ENCODE data around the gene AOPEP.

The AOPEP gene

GRCh38 chr9:94783928-94784327, 57.4 kb downstream of the AOPEP start:
- no peak overlapping the region for H3K4me3 ChIP-seq (ENCODE audit: insufficient read depth, low read length, poor library complexity, severe bottlenecking)
- H3K9me2 ChIP-seq (replicated peaks; ENCODE audit: insufficient read depth, low read length): no peaks in the 10 kb centered on the region
- no peaks in the 10 kb centered on the region for H3F3A ChIP-seq (ENCODE audit: insufficient read depth)
- TF ChIP-seq EZH2phosphoT487 (conservative IDR thresholded peaks at IDR 0.05; ENCODE audit: low read length): no peak
- no peak for TF ChIP-seq CTCF (IDR thresholded peaks at IDR 0.05; ENCODE audit: insufficient read depth, low read length, poor library complexity, severe bottlenecking)
- H3K36me3 ChIP-seq (ENCODE audit: low read length): no peaks in the 10 kb centered on the region
- peak overlapping the region; percentile 29 for H3K4me2 ChIP-seq (ENCODE audit: low read depth, low read length, poor library complexity, severe bottlenecking)
- 0 out of 2 replicates have a peak overlapping the region, but pooled peaks have one; percentile 8 for H3K9ac ChIP-seq (ENCODE audit: low read length)
- H3K27me3 ChIP-seq (ENCODE audit: low read length): no peaks in the 10 kb centered on the region
- H4K20me1 ChIP-seq (ENCODE audit: low read depth, low read length): no peaks in the 10 kb centered on the region
- no peaks in the 10 kb centered on the region for H3K9me3 ChIP-seq (ENCODE audit: insufficient read depth, low read length)
- H3K79me2 ChIP-seq (ENCODE audit: insufficient read depth, low read length): no peaks in the 10 kb centered on the region
- no peak overlapping the region for H2AFZ ChIP-seq (ENCODE audit: low read depth, low read length, severe bottlenecking)
- H3K27ac ChIP-seq (ENCODE audit: low read depth, low read length): peak overlapping the region; percentile 59

- no peak overlapping the region; the same call in 1 of the 2 replicates for H3K9ac ChIP-seq (ENCODE audit: low read length)
- H3K27ac ChIP-seq (ENCODE audit: low read depth, low read length): no peak overlapping the region
- H2AFZ ChIP-seq (ENCODE audit: low read depth, low read length, severe bottlenecking): no peak overlapping the region
- H3K36me3 ChIP-seq (ENCODE audit: low read length): no peaks in the 10 kb centered on the region
- H3K9me3 ChIP-seq (ENCODE audit: insufficient read depth, low read length): no peaks in the 10 kb centered on the region
- H3K27me3 ChIP-seq (ENCODE audit: low read length): no peaks in the 10 kb centered on the region
- TF ChIP-seq EZH2phosphoT487 (conservative IDR thresholded peaks at IDR 0.05; ENCODE audit: low read length): no peak
- no peak for TF ChIP-seq CTCF (IDR thresholded peaks at IDR 0.05; ENCODE audit: insufficient read depth, low read length, poor library complexity, severe bottlenecking)
- no peaks in the 10 kb centered on the region for H3F3A ChIP-seq (ENCODE audit: insufficient read depth)
- no peak overlapping the region for H3K4me3 ChIP-seq (ENCODE audit: insufficient read depth, low read length, poor library complexity, severe bottlenecking)
- H3K9me2 ChIP-seq (replicated peaks; ENCODE audit: insufficient read depth, low read length): no peaks in the 10 kb centered on the region
- no peaks in the 10 kb centered on the region for H4K20me1 ChIP-seq (ENCODE audit: low read depth, low read length)
- H3K4me2 ChIP-seq (ENCODE audit: low read depth, low read length, poor library complexity, severe bottlenecking): no peak overlapping the region
- H3K79me2 ChIP-seq (ENCODE audit: insufficient read depth, low read length): no peaks in the 10 kb centered on the region
Measured at GRCh38 chr9:94785215-94786169, 59.0 kb downstream of the AOPEP start.

GRCh38 chr9:94786586-94786985, 60.1 kb downstream of the AOPEP start:
- Histone ChIP-seq H2AFZ (ENCODE audit: low read depth, low read length, severe bottlenecking) (no peak overlapping the region), H3K79me2 (ENCODE audit: insufficient read depth, low read length) (no peaks in the 10 kb centered on the region), H3K4me3 (ENCODE audit: insufficient read depth, low read length, poor library complexity, severe bottlenecking) (no peak overlapping the region), H3K27me3 (ENCODE audit: low read length) (no peaks in the 10 kb centered on the region), H3K9me3 (ENCODE audit: insufficient read depth, low read length) (no peaks in the 10 kb centered on the region), H3K9ac (ENCODE audit: low read length) (no peak overlapping the region), H4K20me1 (ENCODE audit: low read depth, low read length) (no peaks in the 10 kb centered on the region), H3K36me3 (ENCODE audit: low read length) (no peaks in the 10 kb centered on the region), H3K27ac (ENCODE audit: low read depth, low read length) (no peak overlapping the region), H3K4me2 (ENCODE audit: low read depth, low read length, poor library complexity, severe bottlenecking) (no peak overlapping the region), H3F3A (ENCODE audit: insufficient read depth) (no peaks in the 10 kb centered on the region), H3K9me2 (replicated peaks; ENCODE audit: insufficient read depth, low read length) (no peaks in the 10 kb centered on the region)
- TF ChIP-seq EZH2phosphoT487 (conservative IDR thresholded peaks at IDR 0.05; ENCODE audit: low read length) (no peak), CTCF (IDR thresholded peaks at IDR 0.05; ENCODE audit: insufficient read depth, low read length, poor library complexity, severe bottlenecking) (no peak)

Data from SU-DHL-6 (cell line).